DND-41 (cell line): ENCODE measurements around the gene TTC4.

ENCODE experiments used
- ATAC-seq: fragments of 200-7000 bp; cut with Tn5 transposase; 3 replicates; pipeline ENCODE4 v1.9.1; 2021; ENCODE audit warnings: low read depth; ENCODE audit not compliant: insufficient read depth
- DNase-seq: peaks from one replicate; pipeline ENCODE4 v3.0.0-alpha.2; 2020
- H2AFZ ChIP-seq: 2 replicates; pipeline ENCODE4 v1.6.0; 2012; ENCODE audit warnings: low read depth, low read length
- H3K27ac ChIP-seq: 2 replicates; pipeline ENCODE4 v1.5.1; 2012; ENCODE audit warnings: low read length, inconsistent platforms
- H3K27me3 ChIP-seq: fragments of 200-600 bp; sonication (generic); 2 replicates; pipeline ENCODE4 v1.6.0; 2012; ENCODE audit warnings: low read length, mild to moderate bottlenecking, inconsistent platforms; ENCODE audit not compliant: insufficient read depth, poor library complexity
- H3K36me3 ChIP-seq: 2 replicates; pipeline ENCODE4 v1.5.1; 2012; ENCODE audit warnings: low read length, inconsistent platforms; ENCODE audit not compliant: insufficient read depth
- H3K4me1 ChIP-seq: 2 replicates; pipeline ENCODE4 v1.5.1; 2012; ENCODE audit warnings: mild to moderate bottlenecking, low read length; ENCODE audit not compliant: insufficient read depth
- H3K4me2 ChIP-seq: 2 replicates; pipeline ENCODE4 v1.6.0; 2012; ENCODE audit warnings: mild to moderate bottlenecking, moderate library complexity, low read length, inconsistent platforms; ENCODE audit not compliant: insufficient read depth
- H3K4me3 ChIP-seq, 2 experiments: fragments of 200-600 bp in 1 of 2; shearing (Covaris generic) in 1 of 2; 2 replicates each; pipeline ENCODE4 v1.5.1; 2012 to 2016; ENCODE audit warnings: inconsistent platforms in 2 of 2, low read length in 2 of 2, mild to moderate bottlenecking in 2 of 2, low read depth in 1 of 2, moderate library complexity in 1 of 2
- H3K79me2 ChIP-seq: 2 replicates; pipeline ENCODE4 v1.6.0; 2012; ENCODE audit warnings: low read length, inconsistent platforms; ENCODE audit not compliant: insufficient read depth
- H3K9ac ChIP-seq: 2 replicates; pipeline ENCODE4 v1.6.0; 2012; ENCODE audit warnings: low read depth, mild to moderate bottlenecking, inconsistent platforms, low read length, moderate library complexity
- H3K9me3 ChIP-seq: 2 replicates; pipeline ENCODE4 v1.5.1; 2012; ENCODE audit warnings: low read length, moderate library complexity, mild to moderate bottlenecking, inconsistent platforms; ENCODE audit not compliant: insufficient read depth, severe bottlenecking
- H4K20me1 ChIP-seq: 2 replicates; pipeline ENCODE4 v1.6.0; 2012; ENCODE audit warnings: low read length; ENCODE audit not compliant: insufficient read depth
- CTCF ChIP-seq: IDR thresholded peaks from 2 replicates; pipeline ENCODE4 v1.5.1; 2012; ENCODE audit warnings: borderline replicate concordance, low read length, moderate library complexity, mild to moderate bottlenecking; ENCODE audit not compliant: poor library complexity, severe bottlenecking; ENCODE audit errors: extremely low read depth
- EZH2 ChIP-seq: IDR thresholded peaks from 3 replicates; pipeline ENCODE4 v1.6.1; 2012; ENCODE audit warnings: borderline replicate concordance, low read depth, mild to moderate bottlenecking, moderate library complexity, low read length, inconsistent platforms; ENCODE audit not compliant: severe bottlenecking

The TTC4 gene

GRCh38 chr1:54754045-54754444 lies 38.4 kb downstream of the TTC4 start:
- Histone ChIP-seq H3K4me1 (no peaks in the 10 kb centered on the region), H3K9me3 (no peaks in the 10 kb centered on the region), H3K27me3 (no peaks in the 10 kb centered on the region), H3K4me3 (no peak overlapping the region), H3K4me2 (no peak overlapping the region), H3K9ac (no peak overlapping the region), H3K79me2 (no peaks in the 10 kb centered on the region), H3K36me3 (peaks cover 30% of the 10 kb centered on the region), H2AFZ (no peak overlapping the region), H3K27ac (no peak overlapping the region), H4K20me1 (no peaks in the 10 kb centered on the region; the same call in 1 of the 2 replicates)
- DNase-seq (peak; percentile 10), ATAC-seq (peak; percentile 31; the same call in 2 of the 3 replicates)
- TF ChIP-seq EZH2 = no peak
- no peak for TF ChIP-seq CTCF

- no peak for ATAC-seq
- Histone ChIP-seq H3K4me2 (no peak overlapping the region), H3K4me3 (no peak overlapping the region), H3K27ac (no peak overlapping the region), H3K27me3 (no peaks in the 10 kb centered on the region), H3K9ac (no peak overlapping the region), H2AFZ (no peak overlapping the region), H4K20me1 (no peaks in the 10 kb centered on the region; the same call in 1 of the 2 replicates), H3K36me3 (peaks cover 30% of the 10 kb centered on the region), H3K4me1 (no peaks in the 10 kb centered on the region), H3K79me2 (no peaks in the 10 kb centered on the region), H3K9me3 (no peaks in the 10 kb centered on the region)
- no peak for TF ChIP-seq CTCF
- TF ChIP-seq EZH2 = no peak
- DNase-seq = no peak
Measured at GRCh38 chr1:54754486-54755285, 39.0 kb downstream of the TTC4 start.

DNA sequence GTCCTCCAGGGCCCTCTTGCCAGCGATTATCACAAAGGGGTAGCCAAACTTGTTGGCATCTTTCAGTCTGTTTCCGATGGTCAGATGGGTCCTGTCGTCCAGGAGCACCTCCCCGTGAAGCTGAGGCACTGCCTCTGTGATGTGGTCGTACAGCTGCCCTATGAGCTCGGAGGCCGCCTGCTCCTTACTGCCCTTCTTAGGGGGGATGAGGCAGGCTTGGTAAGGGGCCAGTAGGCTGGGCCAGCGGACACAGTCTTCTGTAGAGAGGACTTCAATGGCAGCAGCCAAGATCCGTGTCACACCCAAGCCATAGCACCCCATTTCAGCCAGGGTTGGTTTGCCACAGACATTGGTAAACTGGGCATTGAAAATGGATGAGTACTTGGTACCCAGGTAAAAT lies 42.2 kb downstream of the TTC4 start:
- no peak overlapping the region for H3K9ac ChIP-seq
- no peaks in the 10 kb centered on the region; the same call in 1 of the 2 replicates for H4K20me1 ChIP-seq
- no peaks in the 10 kb centered on the region for H3K27me3 ChIP-seq
- ATAC-seq = no peak
- peaks cover 3% of the 10 kb centered on the region; the same call in 1 of the 2 replicates for H3K79me2 ChIP-seq
- no peak overlapping the region for H3K27ac ChIP-seq
- H3K4me2 ChIP-seq = no peak overlapping the region
- H3K9me3 ChIP-seq = no peaks in the 10 kb centered on the region
- peaks cover 3% of the 10 kb centered on the region for H3K4me1 ChIP-seq
- H3K4me3 ChIP-seq = no peak overlapping the region
- TF ChIP-seq CTCF = no peak
- TF ChIP-seq EZH2 = no peak
- DNase-seq = no peak
- peaks cover 30% of the 10 kb centered on the region for H3K36me3 ChIP-seq
- H2AFZ ChIP-seq = no peak overlapping the region
